Measurements from ENCODE around the gene COX8A. TPM values are rescaled to one million over a fixed set of nuclear protein-coding genes. Genes with fewer than 3 reads are reported as not detected.

COX8A gene
- total RNA-seq, 1 experiment from 2014 or later: 1,500 TPM

- H3K4me2 ChIP-seq (ENCODE audit: low read length): no peak overlapping the region
- H4K20me1 ChIP-seq (ENCODE audit: low read length): peaks cover 3% of the 10 kb centered on the region; the same call in 1 of the 2 replicates
- H3K79me2 ChIP-seq (ENCODE audit: low read length): peaks cover 16% of the 10 kb centered on the region
- peaks cover 56% of the 10 kb centered on the region for H3K36me3 ChIP-seq (ENCODE audit: low read depth, low read length)
- DNase-seq: no peak
- BruUV-seq (replicated peaks): no TSS peak
- no peak overlapping the region for H3K4me3 ChIP-seq (ENCODE audit: low read length)
- H3K9ac ChIP-seq (ENCODE audit: low read length): no peak overlapping the region
- ATAC-seq: no peak
- no peaks in the 10 kb centered on the region for H3K4me1 ChIP-seq (ENCODE audit: insufficient read depth, low read length)
- CTCF ChIA-PET: no interaction called here
- TF ChIP-seq EZH2phosphoT487 (IDR thresholded peaks at IDR 0.05; ENCODE audit: borderline replicate concordance, low read length) (no peak), CTCF (conservative IDR thresholded peaks at IDR 0.05; ENCODE audit: low read depth, low read length) (no peak), EZH2 (IDR thresholded peaks at IDR 0.05; ENCODE audit: low read length, unreplicated experiment) (no peak)
- intact Hi-C loops (cut with micrococcal nuclease): no loop called here
- no peak overlapping the region for H2AFZ ChIP-seq (ENCODE audit: low read length)
- POLR2A ChIA-PET (ENCODE audit: unreplicated experiment): no interaction called here
- H3K9me3 ChIP-seq (ENCODE audit: low read length): no peaks in the 10 kb centered on the region
- H3K9me2 ChIP-seq (replicated peaks; ENCODE audit: low read length): no peaks in the 10 kb centered on the region
- no peaks in the 10 kb centered on the region for H3F3A ChIP-seq (ENCODE audit: low read length, unreplicated experiment)
- no peaks in the 10 kb centered on the region for H3K27me3 ChIP-seq (ENCODE audit: low read length)
- no peak overlapping the region for H3K27ac ChIP-seq (ENCODE audit: low read length)
These were observed 18.7 kb downstream of the COX8A start for GRCh38 chr11:63993100-63993499.

- Histone ChIP-seq H3K27ac (ENCODE audit: low read length) (no peak overlapping the region), H4K20me1 (ENCODE audit: low read length) (no peaks in the 10 kb centered on the region), H3K27me3 (ENCODE audit: low read length) (no peaks in the 10 kb centered on the region), H3F3A (ENCODE audit: low read length, unreplicated experiment) (no peaks in the 10 kb centered on the region), H3K36me3 (ENCODE audit: low read depth, low read length) (peaks cover 48% of the 10 kb centered on the region), H3K4me3 (ENCODE audit: low read length) (no peak overlapping the region), H3K4me2 (ENCODE audit: low read length) (no peak overlapping the region), H3K4me1 (ENCODE audit: insufficient read depth, low read length) (peaks cover 4% of the 10 kb centered on the region; the same call in 1 of the 2 replicates), H3K9me2 (replicated peaks; ENCODE audit: low read length) (no peaks in the 10 kb centered on the region), H3K9ac (ENCODE audit: low read length) (no peak overlapping the region), H2AFZ (ENCODE audit: low read length) (no peak overlapping the region), H3K79me2 (ENCODE audit: low read length) (peaks cover 8% of the 10 kb centered on the region; the same call in 1 of the 2 replicates), H3K9me3 (ENCODE audit: low read length) (no peaks in the 10 kb centered on the region)
- no peak for TF ChIP-seq CTCF (conservative IDR thresholded peaks at IDR 0.05; ENCODE audit: low read depth, low read length)
- no peak for TF ChIP-seq EZH2phosphoT487 (IDR thresholded peaks at IDR 0.05; ENCODE audit: borderline replicate concordance, low read length)
- DNase-seq (no peak), ATAC-seq (no peak)
- intact Hi-C loops (cut with micrococcal nuclease): no loop called here
- CTCF ChIA-PET: no interaction called here
- POLR2A ChIA-PET (ENCODE audit: unreplicated experiment): no interaction called here
- BruUV-seq (replicated peaks): no TSS peak
These were observed 19.6 kb downstream of the COX8A start for GRCh38 chr11:63993993-63994392.

- H3K4me3 ChIP-seq (ENCODE audit: low read length): no peak overlapping the region
- TF ChIP-seq EZH2phosphoT487 (IDR thresholded peaks at IDR 0.05; ENCODE audit: borderline replicate concordance, low read length) (no peak), CTCF (conservative IDR thresholded peaks at IDR 0.05; ENCODE audit: low read depth, low read length) (no peak), EZH2 (IDR thresholded peaks at IDR 0.05; ENCODE audit: low read length, unreplicated experiment) (no peak)
- ATAC-seq: no peak
- BruUV-seq (replicated peaks): no TSS peak
- H3K27ac ChIP-seq (ENCODE audit: low read length): no peak overlapping the region
- no peak for DNase-seq
- H3F3A ChIP-seq (ENCODE audit: low read length, unreplicated experiment): no peaks in the 10 kb centered on the region
- CTCF ChIA-PET: no interaction called here
- no peak overlapping the region for H3K9ac ChIP-seq (ENCODE audit: low read length)
- H3K4me1 ChIP-seq (ENCODE audit: insufficient read depth, low read length): peaks cover 13% of the 10 kb centered on the region; the same call in 1 of the 2 replicates
- H2AFZ ChIP-seq (ENCODE audit: low read length): no peak overlapping the region
- peaks cover 4% of the 10 kb centered on the region; the same call in 1 of the 2 replicates for H3K79me2 ChIP-seq (ENCODE audit: low read length)
- no peaks in the 10 kb centered on the region for H3K27me3 ChIP-seq (ENCODE audit: low read length)
- no peaks in the 10 kb centered on the region for H3K9me2 ChIP-seq (replicated peaks; ENCODE audit: low read length)
- intact Hi-C loops (cut with micrococcal nuclease): no loop called here
- peaks cover 32% of the 10 kb centered on the region for H3K36me3 ChIP-seq (ENCODE audit: low read depth, low read length)
- H3K4me2 ChIP-seq (ENCODE audit: low read length): no peak overlapping the region
- no peaks in the 10 kb centered on the region for H4K20me1 ChIP-seq (ENCODE audit: low read length)
- POLR2A ChIA-PET (ENCODE audit: unreplicated experiment): no interaction called here
- H3K9me3 ChIP-seq (ENCODE audit: low read length): no peaks in the 10 kb centered on the region
These were observed 22.1 kb downstream of the COX8A start for GRCh38 chr11:63996512-63996911.

Measured in PC-3 (cell line).